Skeletal muscle tissue (tissue), 4 donors: ENCODE measurements around the gene ABCG1. TPM values are rescaled to one million over a fixed set of nuclear protein-coding genes. Genes with fewer than 3 reads are reported as not detected.

ENCODE experiments used
- H3K27ac ChIP-seq: one replicate; pipeline ENCODE4 v1.7.0; 2013; ENCODE audit warnings: mild to moderate bottlenecking, low read depth, low read length, inconsistent platforms
- H3K27me3 ChIP-seq, 3 donors: one replicate each; pipeline ENCODE4 v1.7.0; 2013; ENCODE audit warnings: low read length in 3 of 3; ENCODE audit not compliant: control insufficient read depth in 3 of 3, insufficient read depth in 3 of 3
- H3K36me3 ChIP-seq, 3 donors: one replicate each; pipeline ENCODE4 v1.7.0; 2013; ENCODE audit warnings: low read length in 3 of 3; ENCODE audit not compliant: control insufficient read depth in 3 of 3, insufficient read depth in 3 of 3
- H3K4me1 ChIP-seq, 3 donors: one replicate each; pipeline ENCODE4 v1.7.0; 2013; ENCODE audit warnings: low read length in 3 of 3, mild to moderate bottlenecking in 3 of 3; ENCODE audit not compliant: control insufficient read depth in 3 of 3, insufficient read depth in 3 of 3
- H3K4me3 ChIP-seq, 3 donors: one replicate each; pipeline ENCODE4 v1.7.0; 2013; ENCODE audit warnings: low read length in 3 of 3
- H3K9ac ChIP-seq, 3 donors: one replicate each; pipeline ENCODE4 v1.7.0; 2013; ENCODE audit warnings: low read length in 3 of 3, mild to moderate bottlenecking in 3 of 3, moderate library complexity in 2 of 3, low read depth in 1 of 3
- H3K9me3 ChIP-seq, 3 donors: one replicate each; pipeline ENCODE4 v1.7.0; 2013; ENCODE audit warnings: low read length in 3 of 3; ENCODE audit not compliant: control insufficient read depth in 3 of 3
- total RNA-seq: library from RNA; depleted of rRNA; stranded (reverse); fragments of >200 nt; gene quantifications from one replicate; pipeline ENCODE4 v1.2.3, GENCODE V29; 2014
- donor health status: Osteomylitis.

Gene ABCG1
- total RNA-seq, 1 donor from 2014 or later = 20.4 TPM

- Histone ChIP-seq H3K9me3 (no peaks in the 10 kb centered on the region), H3K4me3 (no peak overlapping the region), H3K36me3 (peaks cover 79 to 93% (median 92%) of the 10 kb centered on the region in 3 donors), H3K4me1 (no peaks in the 10 kb centered on the region), H3K9ac (no peak overlapping the region), H3K27ac (no peak overlapping the region), H3K27me3 (no peaks in the 10 kb centered on the region)
Observed at GRCh38 chr21:42293649-42294272, 74.8 kb downstream of the ABCG1 start.

GRCh38 chr21:42294273-42294880 is 75.4 kb downstream of the ABCG1 start:
- H3K9me3 ChIP-seq = no peaks in the 10 kb centered on the region
- H3K4me1 ChIP-seq = peaks cover 0 to 3% (median under 1%) of the 10 kb centered on the region in 3 donors
- H3K9ac ChIP-seq = no peak overlapping the region
- H3K4me3 ChIP-seq = no peak overlapping the region
- no peak overlapping the region for H3K27ac ChIP-seq
- peaks cover 73 to 93% (median 87%) of the 10 kb centered on the region in 3 donors for H3K36me3 ChIP-seq
- no peaks in the 10 kb centered on the region for H3K27me3 ChIP-seq

GRCh38 chr21:42295845-42296244 is 76.9 kb downstream of the ABCG1 start:
- Histone ChIP-seq H3K9ac (no peak overlapping the region), H3K27ac (no peak overlapping the region), H3K4me1 (peaks cover 7 to 12% (median 12%) of the 10 kb centered on the region in 3 donors), H3K4me3 (no peak overlapping the region), H3K27me3 (no peaks in the 10 kb centered on the region), H3K36me3 (peaks cover 61 to 84% (median 78%) of the 10 kb centered on the region in 3 donors), H3K9me3 (no peaks in the 10 kb centered on the region)

- H3K9ac ChIP-seq = no peak overlapping the region
- no peak overlapping the region for H3K27ac ChIP-seq
- no peaks in the 10 kb centered on the region for H3K27me3 ChIP-seq
- no peaks in the 10 kb centered on the region for H3K9me3 ChIP-seq
- no peak overlapping the region for H3K4me3 ChIP-seq
- H3K36me3 ChIP-seq = peaks cover 55 to 77% (median 71%) of the 10 kb centered on the region in 3 donors
- peaks cover 7 to 19% (median 12%) of the 10 kb centered on the region in 3 donors for H3K4me1 ChIP-seq
Observed at GRCh38 chr21:42296501-42296900, 77.6 kb downstream of the ABCG1 start.

- H3K27me3 ChIP-seq = no peaks in the 10 kb centered on the region
Observed at GRCh38 chr21:42297377-42297776, 78.4 kb downstream of the ABCG1 start.

GRCh38 chr21:42298237-42298636 is 79.3 kb downstream of the ABCG1 start:
- H3K9me3 ChIP-seq = no peaks in the 10 kb centered on the region

More at GRCh38 chr21:42297377-42297776, 78.4 kb downstream of the ABCG1 start:
- H3K36me3 ChIP-seq = peaks cover 47 to 70% (median 63%) of the 10 kb centered on the region in 3 donors
- H3K9me3 ChIP-seq = no peaks in the 10 kb centered on the region
- peaks cover 15 to 26% (median 18%) of the 10 kb centered on the region in 3 donors for H3K4me1 ChIP-seq
- no peak overlapping the region for H3K27ac ChIP-seq
- H3K9ac ChIP-seq = no peak overlapping the region
- no peak overlapping the region for H3K4me3 ChIP-seq

GRCh38 chr21:42298657-42299056 is 79.7 kb downstream of the ABCG1 start:
- peaks cover 37 to 58% (median 51%) of the 10 kb centered on the region in 3 donors for H3K36me3 ChIP-seq
- no peaks in the 10 kb centered on the region for H3K27me3 ChIP-seq
- H3K9ac ChIP-seq = no peak overlapping the region
- H3K9me3 ChIP-seq = no peaks in the 10 kb centered on the region
- H3K4me3 ChIP-seq = no peak overlapping the region
- H3K4me1 ChIP-seq = peaks cover 18 to 27% (median 18%) of the 10 kb centered on the region in 3 donors
- H3K27ac ChIP-seq = peak overlapping the region; percentile 40

More at GRCh38 chr21:42298237-42298636, 79.3 kb downstream of the ABCG1 start:
- peaks cover 39 to 62% (median 55%) of the 10 kb centered on the region in 3 donors for H3K36me3 ChIP-seq
- no peak overlapping the region for H3K9ac ChIP-seq
- H3K27ac ChIP-seq = no peak overlapping the region
- H3K27me3 ChIP-seq = no peaks in the 10 kb centered on the region
- H3K4me3 ChIP-seq = no peak overlapping the region
- peaks cover 18 to 27% (median 18%) of the 10 kb centered on the region in 3 donors for H3K4me1 ChIP-seq

- Histone ChIP-seq H3K4me3 (no peak overlapping the region), H3K4me1 (peaks cover 18 to 27% (median 18%) of the 10 kb centered on the region in 3 donors), H3K9me3 (no peaks in the 10 kb centered on the region), H3K36me3 (peaks cover 28 to 49% (median 43%) of the 10 kb centered on the region in 3 donors), H3K27me3 (no peaks in the 10 kb centered on the region), H3K27ac (peak overlapping the region; percentile 40), H3K9ac (no peak overlapping the region)
Observed at GRCh38 chr21:42299324-42300044, 80.5 kb downstream of the ABCG1 start.

- Histone ChIP-seq H3K4me1 (peaks cover 18 to 27% (median 18%) of the 10 kb centered on the region in 3 donors), H3K27ac (no peak overlapping the region)
Observed at GRCh38 chr21:42300045-42300583, 81.2 kb downstream of the ABCG1 start.

More at GRCh38 chr21:42300045-42300583, 81.2 kb downstream of the ABCG1 start:
- peaks cover 23 to 46% (median 39%) of the 10 kb centered on the region in 3 donors for H3K36me3 ChIP-seq
- H3K9ac ChIP-seq = no peak overlapping the region
- H3K27me3 ChIP-seq = peaks cover 0 to 3% (median 0%) of the 10 kb centered on the region in 3 donors
- peak overlapping the region in 1 of 3 donors; percentile 35 for H3K4me3 ChIP-seq
- H3K9me3 ChIP-seq = no peaks in the 10 kb centered on the region
